HL-60/S4 (cell line): ENCODE results near the gene SAP130.

Experiments
- in situ Hi-C: fragments of 300-500 bp; cut with MboI; formaldehyde crosslinking; loops from 2 replicates; pipeline ENCODE4 v1.14.3; 2022; ENCODE audit warnings: low sequenced_read_pairs

The SAP130 gene

GRCh38 chr2:127897531-127898211 is 130.2 kb downstream of the SAP130 start:
- in situ Hi-C loops, result no loop called here

GRCh38 chr2:127893494-127893893 is 134.4 kb downstream of the SAP130 start:
- in situ Hi-C loops, result no loop called here

GRCh38 chr2:127893033-127893432 is 134.8 kb downstream of the SAP130 start:
- in situ Hi-C loops, result no loop called here

- in situ Hi-C loops, result no loop called here
Observed at GRCh38 chr2:127891811-127892210, 136.0 kb downstream of the SAP130 start.
